ENCODE data around the gene DCTN2.

DCTN2 gene

GRCh38 chr12:57549203-57549908 is 2.4 kb upstream of the DCTN2 start:
- no peak for DNase-seq

- DNase-seq: no peak
Measured at GRCh38 chr12:57548488-57548887, 1.5 kb upstream of the DCTN2 start.

GRCh38 chr12:57548013-57548315 is 972 bp upstream of the DCTN2 start:
- no peak for DNase-seq

DNA sequence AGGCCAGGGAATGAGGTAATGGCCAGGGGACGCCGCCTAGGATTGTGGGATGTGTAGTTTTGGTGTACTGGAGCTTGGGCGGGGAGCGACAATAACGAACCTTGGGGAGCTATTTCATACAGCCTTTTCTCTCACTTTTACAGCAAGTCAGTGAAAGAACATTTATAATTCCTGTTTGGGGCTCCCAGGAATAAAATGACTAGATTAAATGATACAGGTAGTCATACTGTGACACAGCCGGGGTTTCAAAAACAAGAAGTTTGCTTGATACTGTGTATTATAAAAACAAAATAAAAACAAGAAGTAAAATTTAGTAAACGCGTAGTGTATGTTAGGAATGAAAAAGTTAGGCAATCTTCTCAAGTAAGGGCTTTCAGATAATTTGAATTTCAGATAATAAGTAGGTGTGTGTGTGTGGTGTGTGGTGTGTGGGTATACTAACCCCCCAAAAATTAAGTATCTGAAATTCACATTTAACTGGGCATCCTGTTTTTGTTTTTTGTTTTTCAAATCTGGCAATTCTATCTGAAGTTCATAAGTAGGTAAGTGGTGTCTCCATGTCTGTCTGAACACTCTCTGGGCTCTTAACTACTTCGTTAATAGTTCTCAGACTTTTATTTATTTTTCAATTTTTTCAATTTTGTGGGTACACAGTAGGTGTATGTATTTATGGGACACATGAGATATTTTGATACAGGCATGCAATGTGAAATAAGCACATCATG is 458 bp upstream of the DCTN2 start:
- no peak for DNase-seq

GRCh38 chr12:57545809-57546437 is 1.1 kb downstream of the DCTN2 start:
- DNase-seq: peak; percentile 57

DNA sequence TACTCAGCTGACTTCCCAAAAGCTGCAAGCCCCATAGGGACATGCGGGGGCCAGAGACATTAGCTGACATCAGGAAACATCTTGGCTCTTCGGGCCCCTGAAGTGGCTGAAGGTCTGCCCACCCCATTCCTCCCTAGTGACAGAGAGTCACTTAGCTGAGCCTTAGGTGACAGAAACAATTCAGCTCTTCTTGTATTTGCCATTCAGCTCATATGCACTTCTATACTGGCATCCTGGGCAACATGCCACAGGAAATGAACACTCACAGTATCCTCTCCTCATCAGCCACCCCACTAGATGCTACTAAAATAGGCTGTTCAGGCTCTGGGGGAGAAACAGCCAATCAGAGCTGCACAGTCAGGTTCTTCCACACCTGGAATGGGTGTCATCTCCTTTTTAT is 3.4 kb downstream of the DCTN2 start:
- peak; percentile 91 for DNase-seq

DNA sequence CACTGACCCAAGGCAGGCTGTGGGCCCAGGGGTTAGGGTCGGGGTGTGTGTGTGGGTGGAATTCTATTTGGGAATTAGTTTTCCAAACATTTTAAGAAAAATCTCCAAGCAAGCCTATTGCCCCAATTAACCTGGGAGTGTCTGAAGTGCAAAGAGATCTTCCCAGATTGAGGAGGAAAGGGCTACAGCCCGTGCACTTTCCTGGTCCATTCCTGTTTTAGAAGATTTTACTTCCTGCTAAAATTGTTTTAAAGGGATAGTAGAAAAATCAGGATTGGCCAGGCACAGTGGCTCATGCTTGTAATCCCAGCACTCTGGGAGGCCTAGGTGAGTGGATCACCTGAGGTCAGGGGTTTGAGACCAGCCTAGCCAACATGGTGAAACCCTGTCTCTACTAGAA is 5.3 kb downstream of the DCTN2 start:
- no peak for DNase-seq

- no peak for DNase-seq
Measured at GRCh38 chr12:57541001-57541400, 6.0 kb downstream of the DCTN2 start.

- no peak for DNase-seq
Measured at GRCh38 chr12:57539134-57539768, 7.7 kb downstream of the DCTN2 start.

DNA sequence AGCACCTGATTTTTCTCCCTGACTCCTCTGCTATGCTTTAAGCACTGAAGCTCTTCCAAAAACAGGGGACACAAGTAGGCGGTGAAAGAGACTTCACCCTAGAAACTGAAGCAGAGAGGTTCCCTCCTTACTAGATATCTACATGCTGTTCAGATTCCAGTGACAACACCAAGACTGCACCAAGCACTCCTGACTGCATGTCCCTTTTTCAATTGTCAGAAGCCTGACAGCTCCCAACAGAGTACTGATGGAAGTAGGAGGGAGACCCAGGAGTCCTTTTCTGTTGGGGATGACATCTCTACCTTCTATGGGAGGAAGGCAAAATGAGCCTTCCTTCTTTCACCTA is 10.4 kb downstream of the DCTN2 start:
- DNase-seq: no peak

- DNase-seq: no peak
Measured at GRCh38 chr12:57535764-57536596, 11.0 kb downstream of the DCTN2 start.

DNA sequence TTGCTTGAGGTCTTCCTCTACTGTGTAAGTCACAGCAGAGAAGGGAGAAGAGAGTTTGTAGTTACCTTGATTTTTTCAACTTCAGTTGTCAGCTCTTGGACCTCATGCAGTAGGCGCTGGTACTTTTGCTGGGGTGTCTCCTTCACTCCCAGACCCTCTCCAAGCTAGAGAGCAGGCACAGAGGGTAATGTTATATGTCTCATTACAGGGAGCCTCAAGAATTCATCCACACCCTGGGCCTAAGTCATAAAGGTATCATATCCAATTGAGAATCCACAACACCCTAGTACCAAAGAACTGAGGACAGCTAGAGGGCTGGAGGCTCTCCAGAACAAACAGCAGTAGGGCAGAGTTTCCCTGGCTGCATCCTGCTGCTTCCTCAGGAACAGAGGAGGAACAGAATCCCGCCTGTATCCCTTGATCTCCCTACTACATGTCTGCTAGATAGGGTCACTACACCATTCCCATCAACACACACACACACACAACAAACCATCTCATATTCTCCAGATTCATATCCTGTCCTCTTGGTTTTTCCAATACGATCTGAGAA is 11.9 kb downstream of the DCTN2 start:
- no peak for DNase-seq

DNA sequence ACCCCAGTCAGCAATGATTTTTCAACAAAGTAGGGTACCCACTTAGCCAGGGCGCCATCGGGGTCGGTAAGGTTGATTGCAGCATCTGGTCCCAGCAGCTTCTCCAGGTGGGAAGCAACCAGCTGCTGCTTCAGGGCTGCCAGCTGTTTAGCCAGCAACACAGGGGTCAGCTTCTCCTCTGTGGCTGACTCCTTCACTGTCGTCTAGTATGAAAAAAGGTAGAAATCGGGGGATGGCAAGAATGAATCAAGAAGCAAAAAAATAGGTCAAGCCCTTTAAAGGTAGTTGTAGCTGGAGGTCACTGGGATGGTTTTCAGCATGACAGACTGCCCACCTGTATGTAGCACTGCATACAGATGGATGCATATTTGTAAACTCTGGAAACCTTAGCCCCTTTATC is 12.7 kb downstream of the DCTN2 start:
- no peak for DNase-seq

GRCh38 chr12:57533108-57533507 is 13.9 kb downstream of the DCTN2 start:
- no peak for DNase-seq

GRCh38 chr12:57531836-57532235 is 15.2 kb downstream of the DCTN2 start:
- no peak for DNase-seq

- DNase-seq: no peak
Measured at GRCh38 chr12:57530396-57531142, 16.4 kb downstream of the DCTN2 start.

- DNase-seq: no peak
Measured at GRCh38 chr12:57529831-57530230, 17.2 kb downstream of the DCTN2 start.

DNA sequence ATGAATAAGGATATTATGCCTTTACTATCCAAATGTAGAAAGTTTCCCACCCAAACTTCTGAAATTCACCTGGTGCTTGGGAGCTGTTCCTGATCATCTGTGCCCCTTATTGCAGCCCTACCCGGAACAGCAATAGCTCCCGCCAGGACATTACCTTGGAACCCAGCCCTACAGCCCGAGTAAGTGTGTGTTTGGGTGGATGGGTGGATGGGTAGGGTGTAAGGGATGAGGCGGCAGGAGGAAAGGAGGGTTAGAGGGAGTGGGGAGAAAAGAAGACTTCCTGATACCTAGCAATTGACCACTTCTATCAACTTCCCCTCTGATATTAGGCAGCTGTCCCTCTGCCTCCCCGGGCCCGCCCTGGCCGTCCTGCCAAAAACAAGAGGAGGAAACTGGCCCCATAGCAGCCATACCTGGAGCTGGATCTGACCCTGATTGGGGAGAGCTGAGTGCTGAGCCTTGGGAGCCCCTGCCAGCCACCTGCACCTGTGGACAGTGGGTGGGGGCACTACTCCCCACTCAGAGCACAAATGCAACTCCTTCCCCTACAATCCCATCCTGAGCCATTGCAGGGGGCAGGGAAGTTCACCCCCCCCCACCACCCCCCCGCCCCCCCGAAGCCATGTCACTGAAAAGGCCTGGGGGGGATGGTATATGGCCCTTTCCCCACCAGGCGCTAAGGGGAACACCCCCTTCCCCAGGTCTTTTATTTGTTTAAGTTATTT is 18.0 kb downstream of the DCTN2 start:
- no peak for DNase-seq

- DNase-seq: no peak
Measured at GRCh38 chr12:57528176-57528575, 18.8 kb downstream of the DCTN2 start.

DNA sequence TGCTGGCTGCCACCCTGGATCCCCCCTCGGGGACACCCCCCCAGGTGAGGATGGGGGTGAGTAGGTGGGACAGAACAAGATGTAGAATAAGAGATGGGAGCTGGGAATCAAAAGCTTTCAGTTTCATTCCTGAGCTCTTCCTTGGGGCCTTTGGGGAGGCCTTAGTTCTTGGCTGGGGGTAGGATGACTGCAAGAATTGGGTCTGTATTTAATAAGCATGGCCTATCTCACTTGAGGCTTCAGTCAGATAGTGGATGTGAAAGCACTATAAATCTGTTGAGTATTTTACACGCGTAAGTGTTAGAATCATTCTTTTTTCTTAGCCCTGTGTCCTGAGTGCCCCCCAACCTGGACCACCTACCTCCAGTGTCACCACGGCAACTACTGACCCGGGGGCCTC is 19.8 kb downstream of the DCTN2 start:
- DNase-seq: no peak

DNA sequence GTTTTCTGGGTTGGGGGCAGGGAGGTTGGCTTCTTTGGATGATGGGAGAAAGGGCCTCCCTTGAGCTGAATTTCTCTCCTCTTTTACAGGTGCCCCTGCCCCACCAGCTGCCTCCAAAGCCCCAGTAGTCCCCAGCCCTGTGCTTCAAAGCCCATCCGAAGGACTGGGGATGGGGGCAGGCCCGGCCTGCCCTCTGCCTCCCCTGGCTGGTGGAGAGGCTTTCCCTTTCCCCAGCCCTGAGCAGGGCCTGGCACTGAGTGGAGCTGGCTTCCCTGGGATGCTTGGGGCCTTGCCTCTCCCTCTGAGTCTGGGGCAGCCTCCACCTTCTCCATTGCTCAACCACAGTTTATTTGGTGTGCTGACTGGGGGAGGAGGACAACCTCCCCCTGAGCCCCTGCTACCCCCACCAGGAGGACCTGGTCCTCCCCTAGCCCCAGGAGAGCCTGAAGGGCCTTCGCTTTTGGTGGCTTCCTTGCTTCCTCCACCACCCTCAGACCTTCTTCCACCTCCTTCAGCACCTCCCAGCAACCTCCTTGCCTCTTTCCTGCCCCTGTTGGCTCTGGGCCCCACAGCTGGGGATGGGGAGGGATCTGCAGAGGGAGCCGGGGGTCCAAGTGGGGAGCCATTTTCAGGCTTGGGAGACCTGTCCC is 20.4 kb downstream of the DCTN2 start:
- DNase-seq: no peak
